Immature natural killer cell (primary cell): ENCODE measurements around the gene OLFML3. TPM values are rescaled to one million over a fixed set of nuclear protein-coding genes. Genes with fewer than 3 reads are reported as not detected.

ENCODE experiments used
- DNase-seq, 3 donors: peaks; one replicate each; pipeline ENCODE4 v3.0.0; 2022; ENCODE audit warnings: mixed read lengths in 1 of 3
- H3K27ac Mint-ChIP-seq, 6 donors: one replicate each; pipeline ENCODE4 v1.8.0; 2020; ENCODE audit warnings: mixed read lengths in 6 of 6, mild to moderate bottlenecking in 5 of 6, inconsistent platforms in 4 of 6, moderate library complexity in 3 of 6
- H3K27me3 Mint-ChIP-seq, 3 donors: one replicate each; pipeline ENCODE4 v1.8.0; 2020 to 2021; ENCODE audit warnings: low read depth in 3 of 3, mild to moderate bottlenecking in 3 of 3, mixed read lengths in 3 of 3, moderate library complexity in 3 of 3, inconsistent platforms in 1 of 3
- H3K36me3 Mint-ChIP-seq, 3 donors: one replicate each; pipeline ENCODE4 v1.8.0; 2020; ENCODE audit warnings: mixed read lengths in 3 of 3, inconsistent platforms in 2 of 3, mild to moderate bottlenecking in 2 of 3
- H3K4me1 Mint-ChIP-seq, 2 donors: one replicate each; pipeline ENCODE4 v1.8.0; 2020; ENCODE audit warnings: inconsistent platforms in 2 of 2, mild to moderate bottlenecking in 2 of 2, mixed read lengths in 2 of 2, moderate library complexity in 1 of 2
- H3K4me3 Mint-ChIP-seq, 5 donors: one replicate each; pipeline ENCODE4 v1.8.0; 2020; ENCODE audit warnings: mild to moderate bottlenecking in 5 of 5, mixed read lengths in 5 of 5, inconsistent platforms in 3 of 5, moderate library complexity in 3 of 5
- H3K9me3 Mint-ChIP-seq, 6 donors: one replicate each; pipeline ENCODE4 v1.8.0; 2020; ENCODE audit warnings: mild to moderate bottlenecking in 6 of 6, mixed read lengths in 6 of 6, inconsistent platforms in 4 of 6, moderate library complexity in 3 of 6
- polyA plus RNA-seq, 3 donors: library from polyadenylated mRNA; unstranded; fragments of 300-500 nt; fragmentation: Illumina TruSeq; gene quantifications; one replicate each; pipeline ENCODE4 v1.2.3, GENCODE V29; 2021

Gene OLFML3
- polyA plus RNA-seq, 3 donors from 2014 or later: 0.11 TPM; not detected in 2

GRCh38 chr1:114026797-114027196 is 47.5 kb downstream of the OLFML3 start:
- H3K27ac Mint-ChIP-seq: no peak overlapping the region

More at GRCh38 chr1:114026797-114027196, 47.5 kb downstream of the OLFML3 start:
- H3K9me3 Mint-ChIP-seq: no peaks in the 10 kb centered on the region
- no peaks in the 10 kb centered on the region for H3K4me1 Mint-ChIP-seq
- H3K27me3 Mint-ChIP-seq: peaks cover 0 to 2% (median 0%) of the 10 kb centered on the region in 3 donors
- no peak for DNase-seq
- peaks cover 0 to 4% (median 0%) of the 10 kb centered on the region in 3 donors for H3K36me3 Mint-ChIP-seq
- H3K4me3 Mint-ChIP-seq: no peak overlapping the region

Other genes starting within 250 kb of the OLFML3 start
- gene PHTF1, start 220.0 kb upstream of the OLFML3 start, polyA plus RNA-seq: 10 to 100 TPM; 18.5 to 37.6 (median 28.1) TPM
- gene RSBN1, start 167.0 kb upstream of the OLFML3 start, polyA plus RNA-seq: 10 to 100 TPM; 26.4 to 30.6 (median 30.2) TPM
- gene PTPN22, start 107.8 kb upstream of the OLFML3 start, polyA plus RNA-seq: 100 to 1,000 TPM in 1 of 3 donors, 10 to 100 TPM in 2; 80.9 to 109 (median 83.6) TPM
- gene BCL2L15, start 91.9 kb upstream of the OLFML3 start, polyA plus RNA-seq: under 1 TPM in 1 of 3 donors, not detected in 2; 0.11 TPM
- 10 to 100 TPM in 2 of 3 donors, 1 to 10 TPM in 1; 9.7 to 21.6 (median 18.6) TPM for gene AP4B1, start 74.7 kb upstream of the OLFML3 start, polyA plus RNA-seq
- 1 to 10 TPM; 2.0 to 8.4 (median 6.6) TPM for gene DCLRE1B, start 74.1 kb upstream of the OLFML3 start, polyA plus RNA-seq
- gene HIPK1, start 50.1 kb upstream of the OLFML3 start, polyA plus RNA-seq: 10 to 100 TPM in 2 of 3 donors, 1 to 10 TPM in 1; 4.3 to 27.5 (median 12.7) TPM
- gene SYT6, start 174.4 kb downstream of the OLFML3 start, polyA plus RNA-seq: not detected